ENCODE measurements around the gene MRFAP1L1.
"Not testable (repeated sequence)": the region's sequence is repeated elsewhere in the genome, so short reads cannot be mapped to it uniquely, and the experiment has no call there.

MRFAP1L1 gene

DNA sequence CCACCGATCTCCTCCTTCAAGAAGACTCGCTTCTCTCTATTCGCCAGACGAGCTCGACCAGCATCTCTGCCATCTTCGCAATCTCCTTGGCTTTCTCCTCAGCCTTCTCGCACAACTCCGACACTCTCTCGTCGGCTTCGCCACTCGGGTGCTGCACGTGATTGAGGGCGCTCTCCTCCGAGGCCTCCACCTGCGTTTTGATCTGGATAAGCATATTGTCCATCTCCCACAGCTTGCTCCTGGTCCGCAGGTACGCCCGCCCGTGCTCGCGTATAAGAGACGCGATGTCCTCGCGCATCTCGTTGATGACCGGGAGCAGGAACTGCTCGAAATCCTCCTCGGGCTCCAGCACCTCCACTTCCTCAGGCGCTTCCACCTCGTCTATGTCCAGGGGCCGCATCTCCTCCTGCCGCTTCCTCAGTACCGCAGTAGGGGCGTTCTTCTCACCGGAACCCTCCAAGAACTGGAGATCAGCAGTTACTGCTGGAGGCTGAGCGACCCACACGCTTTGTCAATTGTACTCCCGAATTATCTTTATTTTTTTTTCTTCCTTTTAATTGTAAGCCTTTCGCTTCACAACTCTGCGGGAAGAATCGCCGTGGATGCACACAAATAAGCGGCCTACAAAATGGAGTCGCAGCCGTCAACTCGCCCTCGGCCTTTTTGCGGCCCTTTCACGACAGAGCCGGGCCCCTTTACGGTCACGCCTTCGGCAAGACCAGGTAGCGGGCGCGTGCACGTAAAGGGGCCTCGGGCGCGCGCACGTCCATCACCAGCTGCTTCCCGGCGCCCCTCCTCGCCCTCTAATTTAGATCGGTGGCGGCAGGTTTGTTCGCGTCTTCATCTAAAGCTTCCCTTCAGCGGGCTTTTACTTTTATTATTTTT is at the start of gene MRFAP1L1:
MRFAP1L1 (minus strand) TSS at position 636 of the 885 bp plus-strand sequence; CDS start at position 400, 236 bp downstream.
- peak; percentile 93 to 94 for DNase-seq (ENCODE audit: low spot score in 2 of 2)
- H3K4me3 Mint-ChIP-seq, result peak within 1 kb of the TSS; percentile 96
- H3K4me1 Mint-ChIP-seq, result peaks cover 39% of the 10 kb centered on the region
- no peaks in the 10 kb centered on the region for H3K27me3 Mint-ChIP-seq
- H3K36me3 Mint-ChIP-seq, result peaks cover 25% of the 10 kb centered on the region
- H3K27ac Mint-ChIP-seq, result peak within 1 kb of the TSS; percentile 91
- H3K9me3 Mint-ChIP-seq, result peaks cover 2% of the 10 kb centered on the region
- peak; percentile 75 for ATAC-seq (ENCODE audit: low read depth)

- H3K27me3 Mint-ChIP-seq, result peaks cover 20% of the 10 kb centered on the region
- no peaks in the 10 kb centered on the region for H3K4me1 Mint-ChIP-seq
- no peak for ATAC-seq (ENCODE audit: low read depth)
- H3K9me3 Mint-ChIP-seq, result no peaks in the 10 kb centered on the region
- H3K4me3 Mint-ChIP-seq, result no peak overlapping the region
- no peak overlapping the region for H3K27ac Mint-ChIP-seq
- DNase-seq (ENCODE audit: low spot score in 2 of 2), result no peak
- no peaks in the 10 kb centered on the region for H3K36me3 Mint-ChIP-seq
Observed at GRCh38 chr4:6758728-6759127, 49.1 kb upstream of the MRFAP1L1 start.

GRCh38 chr4:6756345-6756744 is 46.7 kb upstream of the MRFAP1L1 start:
- not testable (repeated sequence) for H3K27ac Mint-ChIP-seq; DNase-seq (ENCODE audit: low spot score in 2 of 2); H3K4me3 Mint-ChIP-seq; ATAC-seq (ENCODE audit: low read depth); H3K4me1 Mint-ChIP-seq; H3K36me3 Mint-ChIP-seq; H3K9me3 Mint-ChIP-seq; H3K27me3 Mint-ChIP-seq

- Mint-ChIP-seq H3K27ac (no peak overlapping the region), H3K4me1 (no peaks in the 10 kb centered on the region), H3K36me3 (no peaks in the 10 kb centered on the region), H3K9me3 (no peaks in the 10 kb centered on the region), H3K4me3 (no peak overlapping the region), H3K27me3 (peaks cover 2% of the 10 kb centered on the region)
- no peak for ATAC-seq (ENCODE audit: low read depth)
- DNase-seq (ENCODE audit: low spot score in 2 of 2), result no peak
Observed at GRCh38 chr4:6755088-6755753, 45.6 kb upstream of the MRFAP1L1 start.

DNA sequence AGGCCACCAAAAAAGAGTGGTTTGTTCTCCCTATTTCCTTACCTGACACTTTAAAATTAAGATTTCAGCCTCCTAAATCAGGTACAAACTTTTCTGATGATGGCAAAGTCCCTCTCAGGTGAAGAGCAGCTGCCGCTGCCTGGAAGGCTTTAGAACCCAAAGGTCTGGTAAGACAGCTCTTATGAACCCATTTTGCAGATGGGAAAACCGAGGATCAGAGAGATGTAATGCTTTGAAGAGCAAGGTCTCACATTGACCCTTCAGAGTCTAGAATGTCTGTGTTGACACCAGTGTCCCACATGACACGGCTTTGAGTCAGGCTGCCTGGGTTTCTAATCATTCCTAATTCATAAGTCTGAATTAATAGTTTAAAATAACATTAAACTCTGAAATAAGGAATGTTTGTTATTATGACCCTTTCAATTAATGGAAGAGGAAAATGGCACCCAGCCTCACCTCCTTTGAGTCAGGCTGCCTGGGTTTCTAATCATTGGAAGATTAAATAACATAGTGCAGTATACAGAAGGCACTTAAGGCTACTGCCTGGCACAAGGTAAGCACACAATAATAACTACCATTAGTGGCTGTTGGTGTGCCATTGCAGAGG is 44.9 kb upstream of the MRFAP1L1 start:
- Mint-ChIP-seq H3K4me1 (no peaks in the 10 kb centered on the region), H3K27ac (no peak overlapping the region), H3K27me3 (peaks cover 4% of the 10 kb centered on the region), H3K4me3 (no peak overlapping the region), H3K9me3 (no peaks in the 10 kb centered on the region), H3K36me3 (no peaks in the 10 kb centered on the region)
- no peak for ATAC-seq (ENCODE audit: low read depth)
- DNase-seq (ENCODE audit: low spot score in 2 of 2), result no peak

GRCh38 chr4:6753891-6754290 is 44.2 kb upstream of the MRFAP1L1 start:
- no peak for DNase-seq (ENCODE audit: low spot score in 2 of 2)
- no peaks in the 10 kb centered on the region for H3K36me3 Mint-ChIP-seq
- H3K27me3 Mint-ChIP-seq, result peaks cover 5% of the 10 kb centered on the region
- H3K4me1 Mint-ChIP-seq, result no peaks in the 10 kb centered on the region
- no peak overlapping the region for H3K4me3 Mint-ChIP-seq
- ATAC-seq (ENCODE audit: low read depth), result no peak
- no peaks in the 10 kb centered on the region for H3K9me3 Mint-ChIP-seq
- no peak overlapping the region for H3K27ac Mint-ChIP-seq

DNA sequence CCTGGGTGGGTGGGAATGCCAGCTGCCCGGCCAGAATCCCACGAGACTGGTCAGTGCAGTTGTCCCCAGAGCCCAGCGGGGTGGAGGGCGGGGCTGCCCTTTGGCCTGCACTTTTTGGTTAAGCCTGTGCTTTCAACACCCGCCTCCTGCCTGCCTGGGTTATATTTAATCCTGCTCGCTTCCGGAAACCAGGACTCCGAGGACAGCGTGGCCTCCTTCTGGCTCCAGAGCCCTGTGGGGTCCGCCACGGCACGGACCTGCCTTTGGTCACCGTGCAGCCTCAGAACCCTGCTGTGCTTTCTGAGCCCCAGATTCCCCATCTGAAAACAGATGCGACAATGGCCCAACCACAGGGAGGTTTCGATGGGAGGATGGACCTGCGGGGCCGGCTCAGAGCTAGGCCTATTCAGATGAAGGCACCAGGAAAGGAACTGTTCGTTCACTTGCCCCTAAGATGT is 43.5 kb upstream of the MRFAP1L1 start:
- no peak overlapping the region for H3K27ac Mint-ChIP-seq
- H3K36me3 Mint-ChIP-seq, result no peaks in the 10 kb centered on the region
- DNase-seq (ENCODE audit: low spot score in 2 of 2), result no peak
- ATAC-seq (ENCODE audit: low read depth), result no peak
- H3K4me3 Mint-ChIP-seq, result no peak overlapping the region
- H3K27me3 Mint-ChIP-seq, result peaks cover 3% of the 10 kb centered on the region
- no peaks in the 10 kb centered on the region for H3K4me1 Mint-ChIP-seq
- H3K9me3 Mint-ChIP-seq, result no peaks in the 10 kb centered on the region

DNA sequence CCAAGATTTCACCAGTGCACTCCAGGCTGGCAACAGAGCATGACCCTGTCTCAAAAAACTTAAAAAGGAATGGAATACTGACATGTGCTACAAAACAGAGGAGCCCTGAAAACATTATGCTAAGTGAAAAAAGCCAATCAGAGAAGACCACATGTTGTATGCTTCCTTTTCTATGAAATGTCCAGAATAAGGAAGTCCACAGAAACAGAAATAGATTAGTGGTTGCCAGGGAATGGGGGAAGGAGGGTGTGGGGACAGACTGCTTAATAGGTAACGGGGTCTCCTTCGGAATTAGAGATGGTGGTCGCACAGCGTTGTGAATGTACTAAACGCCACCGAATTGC is 42.8 kb upstream of the MRFAP1L1 start:
- Mint-ChIP-seq H3K27me3 (peaks cover 3% of the 10 kb centered on the region), H3K9me3 (no peaks in the 10 kb centered on the region), H3K4me1 (no peaks in the 10 kb centered on the region), H3K36me3 (no peaks in the 10 kb centered on the region), H3K27ac (no peak overlapping the region), H3K4me3 (no peak overlapping the region)
- ATAC-seq (ENCODE audit: low read depth) (no peak), DNase-seq (ENCODE audit: low spot score in 2 of 2) (no peak)

GRCh38 chr4:6751611-6752485 is 42.2 kb upstream of the MRFAP1L1 start:
- Mint-ChIP-seq H3K36me3 (no peaks in the 10 kb centered on the region), H3K9me3 (no peaks in the 10 kb centered on the region), H3K4me3 (no peak overlapping the region), H3K27ac (no peak overlapping the region), H3K4me1 (no peaks in the 10 kb centered on the region), H3K27me3 (peaks cover 3% of the 10 kb centered on the region)
- ATAC-seq (ENCODE audit: low read depth), result no peak
- DNase-seq (ENCODE audit: low spot score in 2 of 2), result no peak

DNA sequence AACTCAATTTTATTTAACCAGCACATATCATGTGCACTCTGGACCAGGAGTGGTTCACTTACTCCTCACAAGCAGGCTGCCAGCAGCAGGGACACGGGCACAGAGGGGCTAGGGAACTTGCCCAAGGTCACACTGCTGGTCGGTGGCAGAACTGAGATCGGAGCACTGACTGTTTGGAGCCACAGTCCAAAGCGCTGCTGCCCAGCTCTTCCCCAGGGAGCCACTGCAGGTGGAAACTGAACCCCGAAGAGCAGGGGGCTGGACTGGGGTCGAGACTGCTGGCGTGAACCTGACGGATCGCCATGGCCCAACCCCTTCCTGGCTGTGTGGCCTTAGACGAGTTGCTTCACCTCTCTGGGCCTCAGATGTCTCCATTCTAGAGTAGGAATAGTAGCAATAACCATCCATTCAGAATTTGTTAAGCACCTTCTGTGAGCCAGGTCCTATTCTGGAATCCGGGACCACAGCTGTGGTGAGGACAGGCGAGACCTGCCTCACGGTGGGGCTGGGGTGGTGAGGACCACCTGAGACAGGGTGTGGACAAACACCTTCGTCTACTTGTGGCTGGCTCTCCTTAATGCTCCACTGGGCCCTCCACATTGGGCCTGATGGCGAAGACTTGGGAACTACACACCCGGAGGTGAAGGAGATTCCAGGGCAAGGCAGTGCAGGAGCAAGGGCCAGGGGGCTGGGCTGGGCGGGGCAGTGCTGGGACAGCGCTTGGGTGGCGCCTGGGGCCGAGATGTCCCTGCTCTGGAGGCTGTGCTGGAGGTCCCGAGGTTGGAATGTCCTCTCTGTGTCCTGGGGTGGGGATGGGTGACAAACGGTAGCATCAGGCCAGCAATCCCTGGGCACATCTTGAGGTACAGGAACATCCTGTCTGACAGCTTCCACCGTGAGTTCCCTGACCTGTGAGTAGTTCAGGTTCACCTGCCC is 40.9 kb upstream of the MRFAP1L1 start:
- no peak overlapping the region for H3K27ac Mint-ChIP-seq

DNA sequence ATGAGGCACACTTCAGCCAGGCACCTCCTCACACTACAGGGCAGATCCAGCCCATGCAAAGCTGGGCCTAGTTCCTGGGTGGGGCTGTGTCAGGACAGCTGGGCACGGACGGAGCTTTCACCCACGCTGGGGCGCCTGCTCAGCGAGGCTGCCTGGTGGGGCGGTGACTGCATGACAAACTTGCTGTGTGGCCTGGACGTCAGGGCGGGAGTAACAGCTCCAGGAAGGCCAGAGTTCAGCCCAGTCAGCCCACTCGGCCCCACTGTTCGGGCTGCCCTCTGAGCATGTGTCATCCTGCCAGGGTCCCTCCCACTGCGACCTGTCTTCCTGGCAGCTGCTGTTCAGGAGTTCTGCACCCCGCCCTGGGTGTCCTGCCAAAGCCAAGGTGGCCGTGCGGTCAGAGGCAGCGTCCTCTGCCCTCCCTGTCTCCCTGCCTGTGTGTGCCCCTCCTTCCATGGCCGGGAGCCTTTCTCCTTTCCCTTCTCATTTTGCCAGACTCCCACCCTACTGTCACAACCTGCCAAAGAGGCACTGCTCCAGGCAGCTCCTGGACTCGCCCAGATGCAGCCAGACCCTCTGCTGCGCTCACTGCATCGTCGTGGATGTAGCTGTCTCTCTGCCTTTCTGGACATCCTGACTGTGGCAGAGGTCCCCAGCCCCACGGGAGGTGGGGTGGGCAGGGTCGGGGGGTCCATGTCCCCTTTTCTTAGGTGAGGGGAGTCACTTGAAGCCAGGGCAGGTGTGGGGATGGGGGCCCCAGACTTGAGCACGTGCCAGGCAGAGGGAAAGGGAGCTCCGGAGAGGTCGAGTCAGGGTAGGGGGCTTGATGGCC is 39.9 kb upstream of the MRFAP1L1 start:
- Mint-ChIP-seq H3K27ac (no peak overlapping the region), H3K9me3 (no peaks in the 10 kb centered on the region), H3K36me3 (no peaks in the 10 kb centered on the region), H3K4me1 (no peaks in the 10 kb centered on the region), H3K27me3 (peaks cover 5% of the 10 kb centered on the region), H3K4me3 (no peak overlapping the region)
- no peak for DNase-seq (ENCODE audit: low spot score in 2 of 2)
- no peak for ATAC-seq (ENCODE audit: low read depth)

More for the DNA sequence above, 40.9 kb upstream of the MRFAP1L1 start:
- H3K27me3 Mint-ChIP-seq, result peaks cover 3% of the 10 kb centered on the region
- DNase-seq (ENCODE audit: low spot score in 2 of 2) (no peak), ATAC-seq (ENCODE audit: low read depth) (no peak)
- H3K9me3 Mint-ChIP-seq, result no peaks in the 10 kb centered on the region
- H3K4me3 Mint-ChIP-seq, result no peak overlapping the region
- no peaks in the 10 kb centered on the region for H3K4me1 Mint-ChIP-seq
- no peaks in the 10 kb centered on the region for H3K36me3 Mint-ChIP-seq

GRCh38 chr4:6748286-6748685 is 38.6 kb upstream of the MRFAP1L1 start:
- DNase-seq (ENCODE audit: low spot score in 2 of 2), result no peak
- no peak overlapping the region for H3K27ac Mint-ChIP-seq
- H3K27me3 Mint-ChIP-seq, result peaks cover 6% of the 10 kb centered on the region
- no peaks in the 10 kb centered on the region for H3K4me1 Mint-ChIP-seq
- no peak for ATAC-seq (ENCODE audit: low read depth)
- H3K9me3 Mint-ChIP-seq, result no peaks in the 10 kb centered on the region
- H3K36me3 Mint-ChIP-seq, result no peaks in the 10 kb centered on the region
- H3K4me3 Mint-ChIP-seq, result no peak overlapping the region

All from memory B cell (primary cell).